ENCODE data around the gene ZNF526.

ZNF526 gene

DNA sequence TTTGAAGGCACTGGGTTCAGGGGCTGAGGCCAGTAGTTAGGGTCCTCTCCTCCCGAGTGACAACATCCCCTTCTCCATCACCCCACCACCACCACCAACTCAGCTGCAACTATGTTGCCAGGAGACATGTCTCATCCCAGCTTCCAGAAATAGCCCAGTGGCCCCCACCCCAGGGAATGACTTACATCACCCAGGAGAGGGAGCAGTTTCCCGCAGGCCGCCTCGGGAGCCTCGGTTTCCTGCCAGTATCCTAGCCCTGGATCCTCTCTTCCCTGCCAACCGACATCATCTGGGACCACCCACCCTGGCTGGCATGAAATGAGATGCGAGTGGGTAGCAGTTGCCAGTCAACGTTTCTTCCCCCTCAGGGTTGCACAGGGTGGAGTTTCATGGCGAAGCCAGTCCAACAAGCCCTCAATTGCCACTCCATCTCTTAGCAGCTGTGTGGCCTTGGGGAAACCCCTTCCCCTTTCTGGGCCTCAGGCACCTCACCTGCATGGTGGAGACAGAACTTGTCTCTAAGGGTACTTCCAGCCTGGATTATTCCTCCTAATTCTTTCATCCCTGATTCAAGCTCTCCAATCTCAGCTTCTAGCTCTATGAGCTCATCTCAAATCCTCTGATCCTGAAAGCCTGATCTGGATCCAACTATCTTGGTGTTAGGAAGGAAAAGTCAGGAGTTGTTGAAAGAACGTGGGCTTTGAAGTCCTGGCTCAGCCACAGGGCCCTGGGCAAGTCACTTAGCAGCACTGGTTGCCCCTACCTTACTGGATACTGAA is 26.2 kb downstream of the ZNF526 start:
- DNase-seq, result peak in 49 of 51 donors; percentile 17 to 93 (median 76)

GRCh38 chr19:42246922-42247639 is 27.0 kb downstream of the ZNF526 start:
- DNase-seq, result peak in 1 of 51 donors; percentile 4

- no peak for DNase-seq
Measured at GRCh38 chr19:42247640-42248199, 27.6 kb downstream of the ZNF526 start.

- no peak for DNase-seq
Measured at GRCh38 chr19:42248270-42249148, 28.4 kb downstream of the ZNF526 start.

GRCh38 chr19:42249149-42249750 is 29.1 kb downstream of the ZNF526 start:
- no peak for DNase-seq

DNA sequence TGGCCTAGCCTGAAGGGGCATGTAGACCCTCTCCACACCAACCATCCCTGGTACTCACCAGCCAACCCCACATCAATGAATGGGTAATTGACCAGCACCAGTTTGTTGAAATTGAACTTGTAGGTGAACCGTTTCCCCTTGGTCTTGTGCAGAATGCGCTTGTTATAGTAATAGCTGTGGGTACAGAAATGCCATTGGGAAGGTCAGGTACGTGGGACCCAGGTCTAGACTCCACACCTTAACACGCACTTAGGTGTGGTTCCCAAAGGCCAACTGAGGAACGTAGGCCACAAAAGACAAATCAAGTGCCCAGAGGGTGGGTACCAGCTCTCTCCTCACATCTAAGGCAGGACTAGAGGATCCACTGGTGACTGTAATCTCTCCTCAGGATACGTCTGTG is 29.7 kb downstream of the ZNF526 start:
- DNase-seq, result no peak

DNA sequence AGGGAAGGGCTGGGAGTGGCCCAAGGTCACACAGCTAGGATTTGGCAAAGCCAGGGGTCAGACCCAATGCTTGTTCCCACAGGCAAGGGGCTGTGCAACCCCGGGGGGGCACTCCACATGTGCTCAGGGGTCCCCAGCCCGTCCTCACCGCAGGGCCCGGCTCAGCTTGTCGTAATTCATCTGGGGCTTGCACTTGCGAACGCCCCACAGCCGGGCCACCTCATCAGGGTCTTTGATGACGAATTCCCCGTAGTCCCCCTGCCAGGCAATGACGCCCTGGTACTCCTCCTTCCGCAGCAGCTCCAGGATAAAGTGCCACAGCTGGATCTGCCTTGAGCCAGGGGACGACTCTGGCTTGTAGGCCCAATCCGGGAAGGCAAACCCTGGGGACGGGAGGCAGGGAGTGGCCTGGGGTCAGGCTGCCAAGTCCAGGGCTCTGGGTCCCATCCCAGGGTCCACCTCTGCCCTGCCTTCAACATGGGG is 30.1 kb downstream of the ZNF526 start:
- peak in 2 of 51 donors; percentile 52 to 54 for DNase-seq

GRCh38 chr19:42250666-42251531 is 30.8 kb downstream of the ZNF526 start:
- DNase-seq, result peak in 45 of 51 donors; percentile 8 to 76 (median 49)

DNA sequence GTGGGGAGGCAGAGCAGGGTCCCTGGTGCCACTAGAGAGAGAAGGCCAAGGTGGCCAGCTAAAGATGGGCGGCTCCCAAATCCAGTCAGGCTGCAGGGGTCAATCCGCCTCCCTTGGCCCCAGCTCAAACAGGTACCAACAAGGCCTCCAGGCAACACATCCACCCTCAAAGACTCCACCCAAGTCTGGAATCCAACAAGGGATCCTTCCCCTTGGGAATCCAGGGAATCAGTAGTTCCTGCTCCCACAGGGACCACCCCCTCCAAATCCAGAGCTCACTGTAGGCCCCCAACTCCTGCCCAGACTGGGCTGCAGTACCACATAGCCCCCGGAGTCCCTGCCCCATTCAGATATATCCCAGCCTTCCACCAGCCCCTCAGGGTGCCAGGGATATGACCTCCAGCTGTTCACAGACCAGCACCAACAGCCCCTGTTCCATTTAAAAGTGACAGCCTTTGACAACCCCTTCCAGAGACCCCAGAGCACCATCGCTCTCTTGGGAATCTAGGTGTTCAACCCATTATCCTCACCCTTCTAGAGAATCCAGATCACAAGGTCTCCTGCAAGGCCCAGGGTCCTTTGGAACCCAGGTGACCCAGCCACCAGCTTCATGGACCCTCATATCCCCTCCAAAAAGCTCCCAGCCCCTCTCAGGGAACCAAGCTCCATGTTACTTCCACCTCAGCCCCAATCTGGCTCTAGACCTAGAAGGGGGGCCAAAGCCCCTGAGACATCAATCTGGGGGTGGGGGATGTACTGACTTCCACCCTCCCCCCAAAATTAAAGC is 31.7 kb downstream of the ZNF526 start:
- peak in 1 of 51 donors; percentile 36 for DNase-seq

DNA sequence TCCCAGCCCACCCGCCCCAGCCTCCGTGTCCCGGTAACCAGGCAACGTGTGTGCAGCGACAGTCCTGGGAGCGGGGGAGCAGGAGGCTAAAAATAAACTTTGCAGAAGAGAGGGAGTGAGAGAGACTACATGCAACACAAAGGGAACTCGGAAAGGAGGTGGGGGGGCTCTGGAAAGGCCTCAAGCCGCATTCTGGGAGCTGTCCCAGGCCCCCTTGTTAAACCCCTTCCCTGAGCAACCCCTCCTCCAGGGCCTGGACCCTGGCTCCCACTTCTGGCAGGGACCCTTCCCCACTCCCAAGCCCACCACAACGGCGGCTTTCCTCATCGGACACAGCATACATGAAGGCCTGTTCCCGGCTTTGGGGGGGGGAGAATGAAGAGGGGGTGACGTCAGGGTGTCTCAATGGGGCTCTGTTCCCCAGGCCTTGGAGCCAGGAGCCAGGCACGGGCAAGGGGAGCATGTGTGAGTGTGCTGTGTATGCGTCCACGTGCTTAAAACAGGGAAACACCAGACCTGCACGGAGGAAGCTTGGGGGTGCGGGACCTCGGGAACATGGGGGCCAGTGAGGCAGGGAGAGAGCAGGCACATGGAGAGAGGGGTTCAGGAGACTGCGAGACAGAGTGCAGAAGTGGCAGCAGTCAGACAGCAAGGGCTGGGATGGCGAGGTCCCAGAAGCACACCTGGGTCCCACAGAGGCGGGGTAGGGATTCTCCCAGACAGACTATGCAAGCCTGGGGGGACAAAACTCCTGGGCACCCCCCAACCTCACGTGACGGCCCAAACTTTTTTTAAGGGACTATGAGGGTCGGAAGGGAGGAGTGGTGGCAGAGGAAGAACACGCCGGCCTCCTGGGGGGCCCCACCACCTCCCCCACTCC is 32.5 kb downstream of the ZNF526 start:
- DNase-seq, result peak; percentile 40 to 97 (median 80)

- DNase-seq, result peak in 39 of 51 donors; percentile 23 to 86 (median 56)
Measured at GRCh38 chr19:42253245-42254088, 33.4 kb downstream of the ZNF526 start.

DNA sequence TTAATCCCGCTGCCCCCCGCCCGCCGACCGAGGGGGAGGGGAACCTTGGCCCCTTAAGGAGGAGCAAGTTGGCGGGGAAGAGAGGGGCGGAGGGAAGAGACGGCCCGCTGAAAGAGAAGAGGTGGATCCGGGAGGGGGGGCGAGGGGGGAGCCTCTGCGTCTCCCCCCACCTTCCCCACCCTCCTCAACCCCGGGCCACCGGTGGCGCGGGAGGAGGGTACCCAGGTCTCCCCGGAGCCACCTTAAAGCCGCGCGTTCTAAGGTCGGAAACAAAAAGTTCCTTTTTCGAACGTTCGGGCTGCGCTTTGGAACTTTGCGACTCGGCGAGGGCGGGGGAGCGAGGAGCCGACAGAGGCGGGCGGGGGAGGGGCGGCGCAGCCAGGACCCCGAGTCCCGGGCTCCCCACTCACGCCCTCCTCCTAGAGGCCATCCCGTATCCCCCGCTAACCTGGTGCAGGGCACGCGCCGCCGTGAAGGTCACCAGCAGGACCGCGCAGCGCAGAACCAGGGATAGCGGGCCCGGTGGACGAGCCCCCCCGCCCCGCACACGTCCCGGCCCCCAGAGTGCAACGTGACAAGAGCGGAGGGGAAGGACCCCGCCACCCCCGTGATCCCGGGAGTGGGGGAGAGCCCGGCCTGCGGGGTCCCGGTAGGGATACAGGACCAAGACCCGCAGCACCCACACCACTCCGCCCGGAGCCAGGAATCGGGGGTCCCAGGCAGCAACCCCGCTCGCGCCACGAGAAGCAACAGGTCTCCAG is 34.2 kb downstream of the ZNF526 start:
- DNase-seq, result peak; percentile 34 to 93 (median 72)

DNA sequence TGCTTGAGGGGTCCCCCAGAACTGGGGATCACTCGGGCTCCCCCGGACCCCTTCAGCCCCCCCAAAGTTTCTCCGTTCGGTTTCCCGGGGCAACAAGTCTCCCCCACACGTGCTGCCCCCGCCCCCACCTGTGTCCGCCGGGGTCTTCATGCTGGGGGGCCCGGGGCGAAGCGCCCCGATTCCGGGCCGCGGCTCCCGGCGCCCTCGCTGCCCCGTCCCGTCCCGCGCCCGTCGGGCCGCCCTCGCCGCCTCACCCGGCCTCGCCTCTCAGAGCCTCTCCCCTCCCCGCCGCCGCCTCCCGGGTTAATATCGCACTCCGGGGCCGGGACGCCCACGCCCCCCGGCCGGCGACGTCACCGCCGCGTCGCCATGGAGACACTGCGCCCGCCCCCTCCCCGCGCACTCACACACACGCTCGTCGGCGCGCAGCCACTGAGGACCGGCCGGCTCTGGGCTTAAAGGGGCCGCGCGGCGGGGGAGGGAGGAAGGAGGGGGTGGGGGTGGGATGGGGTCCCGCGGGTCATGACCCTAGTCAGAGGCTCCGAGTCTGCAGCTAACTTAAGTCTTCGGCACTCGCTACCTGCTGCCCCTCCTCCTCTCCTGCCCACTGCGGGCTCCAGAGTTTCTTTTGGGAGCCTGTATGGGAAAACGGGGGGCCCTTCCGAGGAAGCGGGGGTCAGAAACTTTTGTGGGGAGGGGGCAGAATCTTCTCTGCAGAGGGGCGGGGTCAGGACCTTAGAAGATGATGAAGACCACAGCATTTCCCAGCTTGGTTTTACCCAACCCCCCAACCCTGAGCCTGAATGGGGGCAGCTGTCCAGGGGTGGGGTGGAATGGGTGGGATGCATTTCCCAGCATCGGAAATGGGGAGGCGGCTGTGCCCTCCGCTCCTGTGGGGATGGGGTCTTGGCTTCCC is 35.0 kb downstream of the ZNF526 start, which contains the start of gene ERF:
Gene ERF, minus strand, starts transcription at position 279 of the 916 bp plus-strand sequence. Its CDS starts 129 bp downstream, at position 150.
- DNase-seq, result peak; percentile 40 to 97 (median 91)
